ENCODE measurements around the gene PACRG.

GRCh38 chr6:163226181-163226835, 498.5 kb downstream of the PACRG start:
- TF ChIP-seq CTCF (IDR thresholded peaks at IDR 0.05) = no peak
- no peak for TF ChIP-seq POLR2A (IDR thresholded peaks at IDR 0.05)
- TF ChIP-seq POLR2AphosphoS5 (IDR thresholded peaks at IDR 0.05) = no peak
